Fibroblast of lung (primary cell): ENCODE measurements around the gene HPSE2. TPM values are rescaled to one million over a fixed set of nuclear protein-coding genes. Genes with fewer than 3 reads are reported as not detected.

Source experiments
- DNase-seq, 2 donors: peaks; one replicate each; pipeline versions ENCODE4 v3.0.0 to v3.0.0-alpha.2; 2010; ENCODE audit warnings: low read depth in 2 of 2
- H2AFZ ChIP-seq: 2 replicates; pipeline ENCODE4 v1.5.1; 2012; ENCODE audit warnings: low read length, control low read depth, inconsistent platforms
- H3K27ac ChIP-seq: 2 replicates; pipeline ENCODE4 v1.5.1; 2011; ENCODE audit warnings: low read length, control low read depth; ENCODE audit not compliant: insufficient read depth
- H3K27me3 ChIP-seq: 2 replicates; pipeline ENCODE4 v1.5.1; 2011; ENCODE audit warnings: mild to moderate bottlenecking, low read length; ENCODE audit not compliant: control insufficient read depth, insufficient read depth
- H3K36me3 ChIP-seq: 2 replicates; pipeline ENCODE4 v1.5.1; 2011; ENCODE audit warnings: low read length; ENCODE audit not compliant: control insufficient read depth, insufficient read depth
- H3K4me1 ChIP-seq: 2 replicates; pipeline ENCODE4 v1.5.1; 2011; ENCODE audit warnings: low read length; ENCODE audit not compliant: control insufficient read depth, insufficient read depth; ENCODE audit errors: extremely low read depth
- H3K4me2 ChIP-seq: 2 replicates; pipeline ENCODE4 v1.5.1; 2011; ENCODE audit warnings: low read length, control low read depth; ENCODE audit not compliant: insufficient read depth; ENCODE audit errors: extremely low read depth
- H3K4me3 ChIP-seq, 4 experiments: fragments of 200-600 bp in 1 of 4; sonication (generic) in 1 of 4; replicated peaks in 1 of 4; 2 replicates each; pipeline ENCODE4 v1.5.1; 2011 to 2016; ENCODE audit warnings: low read length in 4 of 4, low read depth in 3 of 4, mild to moderate bottlenecking in 3 of 4, control low read depth in 2 of 4, inconsistent platforms in 1 of 4, mixed read lengths in 1 of 4; ENCODE audit not compliant: insufficient read depth in 1 of 4; ENCODE audit errors: control extremely low read depth in 1 of 4
- H3K79me2 ChIP-seq: 2 replicates; pipeline ENCODE4 v1.5.1; 2012; ENCODE audit warnings: mild to moderate bottlenecking, low read length, inconsistent platforms; ENCODE audit not compliant: control insufficient read depth, insufficient read depth
- H3K9ac ChIP-seq: 2 replicates; pipeline ENCODE4 v1.5.1; 2011; ENCODE audit warnings: mild to moderate bottlenecking, low read length, control low read depth; ENCODE audit not compliant: insufficient read depth
- H3K9me3 ChIP-seq: 2 replicates; pipeline ENCODE4 v1.5.1; 2012; ENCODE audit warnings: low read depth, low read length; ENCODE audit not compliant: control insufficient read depth, insufficient read depth
- H4K20me1 ChIP-seq: 2 replicates; pipeline ENCODE4 v1.5.1; 2011; ENCODE audit warnings: low read length; ENCODE audit not compliant: control insufficient read depth, insufficient read depth; ENCODE audit errors: extremely low read depth
- CTCF ChIP-seq, 2 donors: IDR thresholded peaks in 1 of 2; conservative IDR thresholded peaks in 1 of 2; 1 replicate in 1 of 2; 2 replicates in 1 of 2; pipeline ENCODE4 v1.5.1; 2011 to 2012; ENCODE audit warnings: low read length in 2 of 2, control low read depth in 1 of 2, inconsistent platforms in 1 of 2, low read depth in 1 of 2, mild to moderate bottlenecking in 1 of 2
- EZH2 ChIP-seq: IDR thresholded peaks from 2 replicates; pipeline ENCODE4 v1.5.1; 2012; ENCODE audit warnings: low read length, control low read depth, mild to moderate bottlenecking; ENCODE audit errors: missing control alignments
- polyA plus RNA-seq, 2 donors: library from polyadenylated mRNA; depleted of rRNA in 1 of 2; stranded (reverse) in 1 of 2; unstranded in 1 of 2; fragments of >200 nt; gene quantifications; 2 replicates each; pipeline ENCODE4 v1.2.1, GENCODE V29; 2011 to 2012; ENCODE audit warnings: missing spikeins in 1 of 2
- total RNA-seq: library from RNA; depleted of rRNA; stranded (reverse); fragments of >200 nt; gene quantifications from 2 replicates; pipeline ENCODE4 v1.2.1, GENCODE V29; 2014

Gene HPSE2
- total and polyA plus RNA-seq, 2 donors (not counting 1 experiment from before 2014, with no cell fraction given) = 0.02 to 0.17 TPM

- Histone ChIP-seq H3K79me2 (no peaks in the 10 kb centered on the region), H3K36me3 (no peaks in the 10 kb centered on the region), H3K27ac (no peak overlapping the region), H4K20me1 (no peaks in the 10 kb centered on the region), H3K27me3 (no peaks in the 10 kb centered on the region), H3K9me3 (no peaks in the 10 kb centered on the region), H3K4me1 (no peaks in the 10 kb centered on the region), H3K9ac (no peak overlapping the region), H2AFZ (no peak overlapping the region), H3K4me2 (no peak overlapping the region), H3K4me3 (no peak overlapping the region)
- no peak for DNase-seq
- TF ChIP-seq EZH2 = no peak
- no peak for TF ChIP-seq CTCF (conservative IDR thresholded peaks at IDR 0.05 in 1 of 2, IDR thresholded peaks at IDR 0.05 in 1 of 2; ENCODE audit: low read depth in 1 of 2, low read length in 2 of 2)
Measured at GRCh38 chr10:98611436-98611835, 624.2 kb downstream of the HPSE2 start.

GRCh38 chr10:98610836-98611235, 624.8 kb downstream of the HPSE2 start:
- no peak overlapping the region for H3K4me3 ChIP-seq
- no peak overlapping the region for H3K4me2 ChIP-seq
- no peaks in the 10 kb centered on the region for H3K36me3 ChIP-seq
- no peaks in the 10 kb centered on the region for H3K79me2 ChIP-seq
- H3K27ac ChIP-seq = no peak overlapping the region
- H2AFZ ChIP-seq = no peak overlapping the region
- no peaks in the 10 kb centered on the region for H4K20me1 ChIP-seq
- TF ChIP-seq EZH2 (no peak), CTCF (conservative IDR thresholded peaks at IDR 0.05 in 1 of 2, IDR thresholded peaks at IDR 0.05 in 1 of 2; ENCODE audit: low read depth in 1 of 2, low read length in 2 of 2) (no peak)
- no peak overlapping the region for H3K9ac ChIP-seq
- no peaks in the 10 kb centered on the region for H3K27me3 ChIP-seq
- DNase-seq = no peak
- H3K9me3 ChIP-seq = no peaks in the 10 kb centered on the region
- no peaks in the 10 kb centered on the region for H3K4me1 ChIP-seq

GRCh38 chr10:98610301-98610700, 625.4 kb downstream of the HPSE2 start:
- TF ChIP-seq EZH2 (no peak), CTCF (conservative IDR thresholded peaks at IDR 0.05 in 1 of 2, IDR thresholded peaks at IDR 0.05 in 1 of 2; ENCODE audit: low read depth in 1 of 2, low read length in 2 of 2) (no peak)
- no peaks in the 10 kb centered on the region for H3K27me3 ChIP-seq
- no peak overlapping the region for H3K4me2 ChIP-seq

More at GRCh38 chr10:98610301-98610700, 625.4 kb downstream of the HPSE2 start:
- Histone ChIP-seq H3K36me3 (no peaks in the 10 kb centered on the region), H3K27ac (no peak overlapping the region), H3K9me3 (no peaks in the 10 kb centered on the region), H3K79me2 (no peaks in the 10 kb centered on the region), H3K4me1 (no peaks in the 10 kb centered on the region), H2AFZ (no peak overlapping the region), H4K20me1 (no peaks in the 10 kb centered on the region), H3K4me3 (no peak overlapping the region), H3K9ac (no peak overlapping the region)
- no peak for DNase-seq
